Glutamatergic neuron (in vitro differentiated cells): ENCODE results near the gene OTULIN. TPM values are rescaled to one million over a fixed set of nuclear protein-coding genes. Genes with fewer than 3 reads are reported as not detected.

ENCODE experiments used
- DNase-seq: peaks from one replicate; pipeline ENCODE4 v3.0.0; 2022
- H3K27ac Mint-ChIP-seq: one replicate; pipeline ENCODE4 v1.8.0; 2020; ENCODE audit warnings: mild to moderate bottlenecking, mixed read lengths, inconsistent platforms; ENCODE audit not compliant: unreplicated experiment
- H3K27me3 Mint-ChIP-seq: one replicate; pipeline ENCODE4 v1.8.0; 2020; ENCODE audit warnings: mild to moderate bottlenecking, moderate library complexity, mixed read lengths, inconsistent platforms; ENCODE audit not compliant: unreplicated experiment
- H3K36me3 Mint-ChIP-seq: one replicate; pipeline ENCODE4 v1.8.0; 2020; ENCODE audit warnings: mild to moderate bottlenecking, mixed read lengths, inconsistent platforms; ENCODE audit not compliant: unreplicated experiment
- H3K4me1 Mint-ChIP-seq: one replicate; pipeline ENCODE4 v1.8.0; 2020; ENCODE audit warnings: mild to moderate bottlenecking, low read depth, mixed read lengths, inconsistent platforms; ENCODE audit not compliant: unreplicated experiment
- H3K4me3 Mint-ChIP-seq: one replicate; pipeline ENCODE4 v1.8.0; 2020; ENCODE audit warnings: mild to moderate bottlenecking, mixed read lengths, inconsistent platforms; ENCODE audit not compliant: unreplicated experiment
- H3K9me3 Mint-ChIP-seq: one replicate; pipeline ENCODE4 v1.8.0; 2020; ENCODE audit warnings: mild to moderate bottlenecking, moderate library complexity, mixed read lengths, inconsistent platforms; ENCODE audit not compliant: unreplicated experiment
- CTCF ChIP-seq: fragments of 200-600 bp; sonication (generic); IDR thresholded peaks from one replicate; pipeline ENCODE4 v1.5.0; 2021; ENCODE audit not compliant: partially characterized antibody, unreplicated experiment
- total RNA-seq: library from RNA; stranded (reverse); fragmentation: NEBNext Ultra II Directional; extraction: Animal tissue kit (Norgen Biotek cat#: 25700); gene quantifications from one replicate; pipeline ENCODE4 v1.2.1, GENCODE V29; 2021; ENCODE audit not compliant: unreplicated experiment

OTULIN gene
- total RNA-seq, 1 donor from 2014 or later, result 17.7 TPM

- peaks cover 12% of the 10 kb centered on the region for H3K4me1 Mint-ChIP-seq
- peaks cover 5% of the 10 kb centered on the region for H3K27me3 Mint-ChIP-seq
- H3K9me3 Mint-ChIP-seq, result peaks cover 4% of the 10 kb centered on the region
- H3K36me3 Mint-ChIP-seq, result no peaks in the 10 kb centered on the region
- TF ChIP-seq CTCF, result no peak
- H3K27ac Mint-ChIP-seq, result no peak overlapping the region
- H3K4me3 Mint-ChIP-seq, result no peak overlapping the region
- DNase-seq, result no peak
Observed at GRCh38 chr5:14667770-14668169, 3.3 kb downstream of the OTULIN start.

- Mint-ChIP-seq H3K4me1 (peaks cover 12% of the 10 kb centered on the region), H3K27ac (no peak overlapping the region), H3K9me3 (peaks cover 4% of the 10 kb centered on the region), H3K4me3 (no peak overlapping the region), H3K27me3 (peaks cover 5% of the 10 kb centered on the region), H3K36me3 (no peaks in the 10 kb centered on the region)
- no peak for DNase-seq
- no peak for TF ChIP-seq CTCF
Observed at GRCh38 chr5:14668181-14668591, 3.7 kb downstream of the OTULIN start.

- no peak overlapping the region for H3K4me3 Mint-ChIP-seq
- H3K4me1 Mint-ChIP-seq, result peaks cover 11% of the 10 kb centered on the region
- no peaks in the 10 kb centered on the region for H3K36me3 Mint-ChIP-seq
- H3K27me3 Mint-ChIP-seq, result peaks cover 4% of the 10 kb centered on the region
- no peak overlapping the region for H3K27ac Mint-ChIP-seq
- H3K9me3 Mint-ChIP-seq, result peaks cover 1% of the 10 kb centered on the region
- no peak for TF ChIP-seq CTCF
- DNase-seq, result no peak
Observed at GRCh38 chr5:14669415-14669814, 4.9 kb downstream of the OTULIN start.

GRCh38 chr5:14669975-14670374 lies 5.5 kb downstream of the OTULIN start:
- no peak overlapping the region for H3K27ac Mint-ChIP-seq
- TF ChIP-seq CTCF, result no peak
- H3K9me3 Mint-ChIP-seq, result peaks cover 1% of the 10 kb centered on the region
- H3K36me3 Mint-ChIP-seq, result no peaks in the 10 kb centered on the region
- no peak for DNase-seq
- H3K4me1 Mint-ChIP-seq, result peaks cover 11% of the 10 kb centered on the region
- peaks cover 5% of the 10 kb centered on the region for H3K27me3 Mint-ChIP-seq
- H3K4me3 Mint-ChIP-seq, result no peak overlapping the region

- no peak overlapping the region for H3K4me3 Mint-ChIP-seq
- TF ChIP-seq CTCF, result no peak
- no peak for DNase-seq
- peaks cover 4% of the 10 kb centered on the region for H3K4me1 Mint-ChIP-seq
- no peaks in the 10 kb centered on the region for H3K9me3 Mint-ChIP-seq
- peaks cover 3% of the 10 kb centered on the region for H3K27me3 Mint-ChIP-seq
- no peaks in the 10 kb centered on the region for H3K36me3 Mint-ChIP-seq
- no peak overlapping the region for H3K27ac Mint-ChIP-seq
Observed at GRCh38 chr5:14671414-14671813, 6.9 kb downstream of the OTULIN start.
